HCT116 (cell line): ENCODE data around the gene KRT85. TPM values are rescaled to one million over a fixed set of nuclear protein-coding genes. Genes with fewer than 3 reads are reported as not detected.

ENCODE experiments used
- ATAC-seq: fragments of 200-7000 bp; cut with Tn5 transposase; 2 replicates; pipeline ENCODE4 v1.9.1; 2020; ENCODE audit warnings: mild to moderate bottlenecking, moderate library complexity
- BruUV-seq: library from RNA; stranded (reverse); fragments of 400-500 nt; replicated peaks from 2 replicates; lab custom pipeline; 2021; lab: Mats Ljungman, UMichigan
- CTCF ChIA-PET: fragments of 300-600 bp; sonication (Branson Sonifier 250); formaldehyde crosslinking; loops from one replicate; lab custom pipeline; 2021; ENCODE audit warnings: antibody characterized with exemption; lab: Charles Lee
- POLR2A ChIA-PET: fragments of 300-600, 350-600 bp; sonication (Branson Sonifier 250); formaldehyde crosslinking; loops from one replicate; lab custom pipeline; 2021; ENCODE audit warnings: antibody characterized with exemption; lab: Charles Lee
- RAD21 ChIA-PET, 2 experiments: fragments of 300-600 bp; sonication (Branson Sonifier 250); formaldehyde crosslinking; loops; one replicate each; lab custom pipeline; 2023; ENCODE audit warnings: low total read pairs in 2 of 2; ENCODE audit not compliant: uncharacterized antibody in 2 of 2, unreplicated experiment in 2 of 2, low non-redundant PET in 1 of 2; lab: Charles Lee
- DNase-seq: peaks from one replicate; pipeline ENCODE4 v3.0.0-alpha.2; 2010; ENCODE audit warnings: low read depth, low spot score
- H2AFZ ChIP-seq: fragments of 200-600 bp; shearing (Covaris generic), sonication (generic); 2 replicates; pipeline ENCODE4 v1.6.1; 2017; ENCODE audit warnings: low read depth, mixed run types, mixed read lengths, antibody characterized with exemption, low read length; ENCODE audit not compliant: poor library complexity, severe bottlenecking
- H3K27ac ChIP-seq: 2 replicates; pipeline ENCODE4 v1.5.1; 2012; ENCODE audit warnings: low read depth, low read length
- H3K27me3 ChIP-seq: fragments of 200-600 bp; sonication (generic); 2 replicates; pipeline ENCODE4 v1.6.1; 2016; ENCODE audit warnings: mixed run types, low read length, mixed read lengths; ENCODE audit not compliant: insufficient read depth
- H3K36me3 ChIP-seq, 2 experiments: fragments of 200-500 bp in 1 of 2; fragments of 200-600 bp in 1 of 2; sonication (Bioruptor generic) in 1 of 2; sonication (generic) in 1 of 2; 2 replicates each; pipeline versions ENCODE4 v1.5.1 to v1.6.1; 2014 to 2016; ENCODE audit warnings: low read length in 2 of 2, inconsistent platforms in 1 of 2, mixed read lengths in 1 of 2, mixed run types in 1 of 2; ENCODE audit not compliant: insufficient read depth in 2 of 2, control insufficient read depth in 1 of 2
- H3K4me1 ChIP-seq, 2 experiments: fragments of 200-600 bp in 1 of 2; sonication (generic) in 1 of 2; 2 replicates each; pipeline versions ENCODE4 v1.5.1 to v1.6.1; 2012 to 2017; ENCODE audit warnings: low read length in 2 of 2, inconsistent platforms in 1 of 2, mild to moderate bottlenecking in 1 of 2, mixed read lengths in 1 of 2, mixed run types in 1 of 2, moderate library complexity in 1 of 2; ENCODE audit not compliant: insufficient read depth in 2 of 2, control insufficient read depth in 1 of 2
- H3K4me2 ChIP-seq: fragments of 200-600 bp; sonication (generic); 2 replicates; pipeline ENCODE4 v1.6.1; 2017; ENCODE audit warnings: mixed run types, low read length, mixed read lengths
- H3K4me3 ChIP-seq, 2 experiments: fragments of 200-600 bp in 1 of 2; sonication (generic) in 1 of 2; replicated peaks in 1 of 2; 2 replicates each; pipeline ENCODE4 v1.5.1; 2011 to 2016; ENCODE audit warnings: low read length in 2 of 2, control low read depth in 1 of 2, low read depth in 1 of 2, mild to moderate bottlenecking in 1 of 2, mixed read lengths in 1 of 2, mixed run types in 1 of 2
- H3K79me2 ChIP-seq: fragments of 200-600 bp; sonication (generic); 2 replicates; pipeline ENCODE4 v1.6.1; 2017; ENCODE audit warnings: mild to moderate bottlenecking, mixed run types, low read length, moderate library complexity, mixed read lengths; ENCODE audit not compliant: insufficient read depth
- H3K9ac ChIP-seq: fragments of 200-600 bp; sonication (generic); 2 replicates; pipeline ENCODE4 v1.6.1; 2016; ENCODE audit warnings: low read length, mixed read lengths
- H3K9me2 ChIP-seq: fragments of 200-600 bp; sonication (generic), shearing (Covaris generic); 2 replicates; pipeline ENCODE4 v1.6.1; 2017; ENCODE audit warnings: mixed run types, mild to moderate bottlenecking, moderate library complexity; ENCODE audit not compliant: insufficient read depth
- H3K9me3 ChIP-seq, 2 experiments: fragments of 200-500 bp in 1 of 2; fragments of 200-600 bp in 1 of 2; sonication (Bioruptor generic) in 1 of 2; sonication (generic) in 1 of 2; 2 replicates each; pipeline ENCODE4 v1.6.1; 2014 to 2017; ENCODE audit warnings: low read length in 2 of 2, mixed read lengths in 2 of 2, inconsistent platforms in 1 of 2, low read depth in 1 of 2, mild to moderate bottlenecking in 1 of 2, mixed run types in 1 of 2, moderate library complexity in 1 of 2; ENCODE audit not compliant: control insufficient read depth in 1 of 2, insufficient read depth in 1 of 2
- H4K20me1 ChIP-seq: fragments of 200-600 bp; sonication (generic), shearing (Covaris generic); 2 replicates; pipeline ENCODE4 v1.6.1; 2017; ENCODE audit warnings: mixed run types, mild to moderate bottlenecking, moderate library complexity; ENCODE audit not compliant: insufficient read depth
- ATF3 ChIP-seq: IDR thresholded peaks from 2 replicates; pipeline ENCODE4 v1.6.1; 2012
- EGR1 ChIP-seq: IDR thresholded peaks from 2 replicates; pipeline ENCODE4 v1.6.1; 2012; ENCODE audit warnings: low read depth
- ELF1 ChIP-seq: IDR thresholded peaks from 2 replicates; pipeline ENCODE4 v1.6.1; 2012; ENCODE audit warnings: low read depth, borderline replicate concordance
- EZH2 ChIP-seq: fragments of 200-600 bp; sonication (generic); IDR thresholded peaks from 2 replicates; pipeline ENCODE4 v1.6.1; 2017; ENCODE audit warnings: antibody characterized with exemption, mixed run types
- EZH2phosphoT487 ChIP-seq: fragments of 200-600 bp; IDR thresholded peaks from 2 replicates; pipeline ENCODE4 v1.6.1; 2018; ENCODE audit warnings: antibody characterized with exemption, borderline replicate concordance
- FOSL1 ChIP-seq: IDR thresholded peaks from 2 replicates; pipeline ENCODE4 v1.6.1; 2012; ENCODE audit warnings: low read depth
- JUND ChIP-seq: IDR thresholded peaks from 2 replicates; pipeline ENCODE4 v1.6.1; 2012
- MAX ChIP-seq: IDR thresholded peaks from 2 replicates; pipeline ENCODE4 v1.6.1; 2012
- POLR2A ChIP-seq: IDR thresholded peaks from 2 replicates; pipeline ENCODE4 v1.7.0; 2011; ENCODE audit warnings: borderline replicate concordance; ENCODE audit not compliant: insufficient read depth, insufficient read length; ENCODE audit errors: extremely low read depth
- POLR2AphosphoS5 ChIP-seq: IDR thresholded peaks from 2 replicates; pipeline ENCODE4 v1.6.1; 2011; ENCODE audit warnings: mild to moderate bottlenecking, low read depth, low read length, moderate library complexity
- REST ChIP-seq: IDR thresholded peaks from 2 replicates; pipeline ENCODE4 v1.6.1; 2012; ENCODE audit warnings: low read depth
- SIN3A ChIP-seq: IDR thresholded peaks from 2 replicates; pipeline ENCODE4 v1.6.1; 2012; ENCODE audit warnings: low read depth
- SP1 ChIP-seq: IDR thresholded peaks from 2 replicates; pipeline ENCODE4 v1.6.1; 2012; ENCODE audit warnings: low read depth
- SRF ChIP-seq: IDR thresholded peaks from 2 replicates; pipeline ENCODE4 v1.6.1; 2012; ENCODE audit warnings: low read depth
- TCF7L2 ChIP-seq: IDR thresholded peaks from 2 replicates; pipeline ENCODE4 v1.7.0; 2011; ENCODE audit warnings: borderline replicate concordance, inconsistent platforms; ENCODE audit not compliant: insufficient read depth, insufficient read length; ENCODE audit errors: extremely low read depth
- intact Hi-C: fragments of 100-400 bp; cut with micrococcal nuclease; formaldehyde crosslinking; loops from 2 replicates; pipeline ENCODE4 v1.10.0; 2022
- total RNA-seq: library from RNA; stranded (reverse); gene quantifications from one replicate; pipeline ENCODE4 v1.2.1, GENCODE V29; 2021; ENCODE audit not compliant: unreplicated experiment

The KRT85 gene
- total RNA-seq, 1 experiment from 2014 or later, result not detected

- Histone ChIP-seq H3K27ac (no peak overlapping the region), H3K9me2 (no peaks in the 10 kb centered on the region), H3K4me1 (peaks cover 14 to 29% of the 10 kb centered on the region in 2 experiments), H3K4me3 (no peak overlapping the region), H3K27me3 (no peaks in the 10 kb centered on the region), H3K9ac (no peak overlapping the region), H3K36me3 (no peaks in the 10 kb centered on the region), H3K79me2 (no peaks in the 10 kb centered on the region), H4K20me1 (no peaks in the 10 kb centered on the region), H2AFZ (no peak overlapping the region), H3K4me2 (no peak overlapping the region), H3K9me3 (no peaks in the 10 kb centered on the region)
- intact Hi-C loops, result no loop called here
- no peak for DNase-seq
- POLR2A ChIA-PET, result no interaction called here
- BruUV-seq, result no TSS peak
- ATAC-seq, result no peak
- TF ChIP-seq POLR2A, result no peak
- no peak for TF ChIP-seq SP1
- TF ChIP-seq ATF3, result no peak
- TF ChIP-seq EZH2phosphoT487, result no peak
- no peak for TF ChIP-seq MAX
- no peak for TF ChIP-seq SIN3A
- TF ChIP-seq ELF1, result no peak
- no peak for TF ChIP-seq EZH2
- TF ChIP-seq JUND, result no peak
- no peak for TF ChIP-seq FOSL1
- TF ChIP-seq SRF, result no peak
- TF ChIP-seq TCF7L2, result no peak
- TF ChIP-seq EGR1, result no peak
- TF ChIP-seq REST, result no peak
- TF ChIP-seq POLR2AphosphoS5, result no peak
- CTCF ChIA-PET, result interaction anchor here (0.8 to 1.7 kb wide), 2 partner anchors 15 to 49 kb away, joined by 3 to 4 read pairs; no protein-coding TSS in a partner anchor
- RAD21 ChIA-PET, result no interaction called here
Measured at GRCh38 chr12:52347016-52347415, 20.3 kb downstream of the KRT85 start.
